CD14-positive monocyte (primary cell): ENCODE results near the gene RMND5B. TPM values are rescaled to one million over a fixed set of nuclear protein-coding genes. Genes with fewer than 3 reads are reported as not detected.
A peak's percentile ranks its signal among the peaks of the same experiment; 100 is the strongest.

Experiments used
- DNase-seq, 3 donors: peaks; one replicate each; pipeline ENCODE4 v3.0.0-alpha.2; 2011 to 2022
- H2AFZ ChIP-seq: 2 replicates; pipeline ENCODE4 v1.6.0; 2012; ENCODE audit warnings: mild to moderate bottlenecking, low read depth, low read length, inconsistent platforms; ENCODE audit not compliant: insufficient read depth, poor library complexity, severe bottlenecking
- H3K27ac ChIP-seq, 2 donors: 1 replicate in 1 of 2; 2 replicates in 1 of 2; pipeline ENCODE4 v1.5.1; 2012 to 2013; ENCODE audit warnings: low read length in 2 of 2, control low read depth in 1 of 2, inconsistent platforms in 1 of 2, low read depth in 1 of 2, mild to moderate bottlenecking in 1 of 2
- H3K27me3 ChIP-seq, 2 donors: one replicate each; pipeline versions ENCODE4 v1.6.0 to v1.6.1; 2011 to 2013; ENCODE audit warnings: low read length in 2 of 2; ENCODE audit not compliant: control insufficient read depth in 2 of 2, insufficient read depth in 2 of 2
- H3K36me3 ChIP-seq, 2 donors: replicated peaks in 1 of 2; 1 replicate in 1 of 2; 2 replicates in 1 of 2; pipeline versions ENCODE4 v1.5.1 to v1.6.1; 2012 to 2013; ENCODE audit warnings: low read length in 2 of 2, control low read depth in 1 of 2, inconsistent platforms in 1 of 2, mild to moderate bottlenecking in 1 of 2; ENCODE audit not compliant: insufficient read depth in 2 of 2, control insufficient read depth in 1 of 2
- H3K4me1 ChIP-seq, 2 donors: 1 replicate in 1 of 2; 2 replicates in 1 of 2; pipeline versions ENCODE4 v1.5.1 to v1.6.1; 2012 to 2013; ENCODE audit warnings: low read length in 2 of 2, control low read depth in 1 of 2, inconsistent platforms in 1 of 2, mild to moderate bottlenecking in 1 of 2, moderate library complexity in 1 of 2; ENCODE audit not compliant: insufficient read depth in 2 of 2, control insufficient read depth in 1 of 2
- H3K4me2 ChIP-seq: replicated peaks from 2 replicates; pipeline ENCODE3; 2012; ENCODE audit warnings: low read length, moderate library complexity, mild to moderate bottlenecking; ENCODE audit not compliant: poor library complexity, severe bottlenecking; ENCODE audit errors: extremely low read depth
- H3K4me3 ChIP-seq, 3 experiments: fragments of 200-600 bp in 1 of 3; sonication (generic) in 1 of 3; replicated peaks in 1 of 3; 1 replicate in 2 of 3; 2 replicates in 1 of 3; pipeline ENCODE4 v1.5.1; 2011 to 2013; ENCODE audit warnings: low read length in 3 of 3, mild to moderate bottlenecking in 3 of 3, control low read depth in 2 of 3, low read depth in 2 of 3, inconsistent platforms in 1 of 3, moderate library complexity in 1 of 3
- H3K79me2 ChIP-seq: 2 replicates; pipeline ENCODE4 v1.6.0; 2012; ENCODE audit warnings: mild to moderate bottlenecking, control low read depth, inconsistent platforms, low read length, moderate library complexity; ENCODE audit not compliant: insufficient read depth
- H3K9ac ChIP-seq: 2 replicates; pipeline ENCODE4 v1.6.0; 2017; ENCODE audit warnings: low read length, mild to moderate bottlenecking; ENCODE audit not compliant: insufficient read depth, poor library complexity, severe bottlenecking
- H3K9me3 ChIP-seq, 2 donors: replicated peaks in 1 of 2; 1 replicate in 1 of 2; 2 replicates in 1 of 2; pipeline versions ENCODE4 v1.5.1 to v1.6.1; 2012 to 2013; ENCODE audit warnings: low read length in 2 of 2, control low read depth in 1 of 2; ENCODE audit not compliant: control insufficient read depth in 1 of 2, insufficient read depth in 1 of 2
- H4K20me1 ChIP-seq: 2 replicates; pipeline ENCODE4 v1.6.0; 2012; ENCODE audit warnings: mild to moderate bottlenecking, low read length, control low read depth, moderate library complexity; ENCODE audit not compliant: insufficient read depth
- H3K27ac Mint-ChIP-seq, 7 donors: one replicate each; pipeline ENCODE4 v1.8.0; 2020; ENCODE audit warnings: mild to moderate bottlenecking in 7 of 7, mixed read lengths in 7 of 7, moderate library complexity in 6 of 7, inconsistent platforms in 2 of 7
- H3K27me3 Mint-ChIP-seq, 3 donors: one replicate each; pipeline ENCODE4 v1.8.0; 2021 to 2022; ENCODE audit warnings: low read depth in 3 of 3, mild to moderate bottlenecking in 3 of 3, mixed read lengths in 3 of 3, moderate library complexity in 3 of 3, inconsistent platforms in 1 of 3
- H3K36me3 Mint-ChIP-seq, 2 donors: one replicate each; pipeline ENCODE4 v1.8.0; 2020; ENCODE audit warnings: mixed read lengths in 2 of 2, inconsistent platforms in 1 of 2, mild to moderate bottlenecking in 1 of 2
- H3K4me1 Mint-ChIP-seq: one replicate; pipeline ENCODE4 v1.8.0; 2020; ENCODE audit warnings: mild to moderate bottlenecking, mixed read lengths
- H3K4me3 Mint-ChIP-seq, 2 donors: one replicate each; pipeline ENCODE4 v1.8.0; 2020; ENCODE audit warnings: mild to moderate bottlenecking in 2 of 2, mixed read lengths in 2 of 2, moderate library complexity in 1 of 2
- H3K9me3 Mint-ChIP-seq, 7 donors: one replicate each; pipeline ENCODE4 v1.8.0; 2020 to 2022; ENCODE audit warnings: mixed read lengths in 7 of 7, mild to moderate bottlenecking in 6 of 7, moderate library complexity in 6 of 7, inconsistent platforms in 2 of 7
- CTCF ChIP-seq: fragments of 200-600 bp; IDR thresholded peaks from one replicate; pipeline ENCODE4 v1.8.0; 2022; ENCODE audit warnings: antibody characterized with exemption, mild to moderate bottlenecking
- WGBS: methylation state at CpG from one replicate; pipeline ENCODE4 v1.1.5; 2013; ENCODE audit warnings: missing lambda C conversion rate; ENCODE audit not compliant: insufficient coverage; 5-methylcytosine and 5-hydroxymethylcytosine counted together
- intact Hi-C, 2 donors: fragments of 100-400 bp; cut with micrococcal nuclease; formaldehyde crosslinking; loops; one replicate each; pipeline versions ENCODE4 v1.15.0 to v1.15.1; 2023
- polyA plus RNA-seq, 3 donors: library from polyadenylated mRNA; depleted of rRNA in 1 of 3; unstranded in 2 of 3; stranded (reverse) in 1 of 3; fragments of 300-500 nt in 2 of 3; fragments of >200 nt in 1 of 3; fragmentation: Illumina TruSeq in 2 of 3; gene quantifications; 1 replicate in 2 of 3; 2 replicates in 1 of 3; pipeline ENCODE4 v1.2.3, GENCODE V29; 2012 to 2021

Gene RMND5B
- polyA plus RNA-seq, 3 donors: 20.9 to 27.4 (median 23.9) TPM

DNA sequence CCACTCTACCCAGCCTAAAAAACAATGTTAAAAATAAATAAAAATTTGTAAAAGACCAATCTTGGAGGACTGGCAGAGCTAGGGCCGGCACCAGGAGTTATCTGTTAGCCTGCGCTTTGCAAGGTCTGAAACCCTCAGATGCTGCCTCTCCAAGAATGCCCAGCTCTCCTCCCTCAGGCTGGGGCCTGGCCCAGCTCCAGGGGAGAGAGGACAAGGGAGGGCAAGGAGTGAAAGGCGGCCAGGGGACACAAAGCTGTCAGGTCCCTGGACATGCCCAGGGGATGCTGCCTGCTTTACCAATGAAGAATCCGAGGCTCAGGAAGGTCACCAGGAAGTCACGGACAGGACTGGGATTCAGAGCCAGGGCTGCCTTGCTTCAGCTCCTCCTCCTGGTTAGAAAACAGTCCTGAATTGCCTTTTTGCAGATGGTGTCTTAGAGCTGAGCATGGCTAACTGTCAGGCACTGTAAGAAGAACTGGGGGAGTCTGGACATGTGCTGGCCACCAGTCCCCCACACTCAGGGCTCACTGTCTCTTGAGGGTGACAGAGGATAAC lies 23.0 kb upstream of the RMND5B start:
- no peaks in the 10 kb centered on the region for H3K36me3 ChIP-seq
- TF ChIP-seq CTCF: no peak
- H3K27me3 Mint-ChIP-seq: peaks cover 41 to 69% (median 48%) of the 10 kb centered on the region in 3 donors
- H3K36me3 Mint-ChIP-seq: no peaks in the 10 kb centered on the region
- no peaks in the 10 kb centered on the region for H3K79me2 ChIP-seq
- peaks cover 3 to 6% of the 10 kb centered on the region in 2 donors for H3K9me3 ChIP-seq
- H3K4me1 Mint-ChIP-seq: peaks cover 18% of the 10 kb centered on the region
- peaks cover 0 to 11% (median 6%) of the 10 kb centered on the region in 7 donors for H3K9me3 Mint-ChIP-seq
- no peak overlapping the region for H3K4me2 ChIP-seq
- DNase-seq: no peak
- H4K20me1 ChIP-seq: no peaks in the 10 kb centered on the region
- no peak overlapping the region for H3K9ac ChIP-seq
- H3K4me3 Mint-ChIP-seq: peak overlapping the region in 1 of 2 donors; percentile 69
- no peak overlapping the region for H3K27ac ChIP-seq
- peaks cover 12 to 14% of the 10 kb centered on the region in 2 donors for H3K4me1 ChIP-seq
- no peak overlapping the region for H2AFZ ChIP-seq
- no peak overlapping the region for H3K27ac Mint-ChIP-seq
- H3K27me3 ChIP-seq: peaks cover 16 to 50% of the 10 kb centered on the region in 2 donors
- H3K4me3 ChIP-seq: no peak overlapping the region
- intact Hi-C loops: no loop called here
- 100% methylated on average over 4 of the region's 5 CpGs for WGBS

- intact Hi-C loops: no loop called here
- WGBS: 76% methylated on average over 7 of the region's 7 CpGs
Measured at GRCh38 chr5:178108446-178108845, 22.4 kb upstream of the RMND5B start.

More at GRCh38 chr5:178108446-178108845, 22.4 kb upstream of the RMND5B start:
- Histone ChIP-seq H4K20me1 (no peaks in the 10 kb centered on the region), H3K36me3 (no peaks in the 10 kb centered on the region), H3K79me2 (no peaks in the 10 kb centered on the region), H3K4me1 (peaks cover 12 to 20% of the 10 kb centered on the region in 2 donors), H3K27ac (no peak overlapping the region), H3K4me2 (no peak overlapping the region), H3K9me3 (peaks cover 3 to 9% of the 10 kb centered on the region in 2 donors), H2AFZ (no peak overlapping the region), H3K27me3 (peaks cover 19 to 52% of the 10 kb centered on the region in 2 donors), H3K4me3 (no peak overlapping the region), H3K9ac (no peak overlapping the region)
- Mint-ChIP-seq H3K27me3 (peaks cover 44 to 71% (median 47%) of the 10 kb centered on the region in 3 donors), H3K36me3 (no peaks in the 10 kb centered on the region), H3K4me3 (peak overlapping the region in 1 of 2 donors; percentile 69), H3K4me1 (peaks cover 20% of the 10 kb centered on the region), H3K27ac (no peak overlapping the region), H3K9me3 (peaks cover 0 to 13% (median 8%) of the 10 kb centered on the region in 7 donors)
- DNase-seq: no peak
- TF ChIP-seq CTCF: no peak
